GM12891 (cell line): ENCODE results near the gene ZFHX3.

ENCODE experiments used
- POLR2A ChIP-seq: IDR thresholded peaks from 2 replicates; pipeline ENCODE4 v1.6.1; 2011; ENCODE audit warnings: low read depth, low read length, control low read depth
- POLR2AphosphoS5 ChIP-seq: IDR thresholded peaks from 2 replicates; pipeline ENCODE4 v1.6.1; 2011; ENCODE audit warnings: low read depth, low read length, control low read depth
- POU2F2 ChIP-seq: IDR thresholded peaks from 2 replicates; pipeline ENCODE4 v1.6.1; 2011; ENCODE audit warnings: low read depth, mild to moderate bottlenecking, control low read depth, low read length, moderate library complexity

DNA sequence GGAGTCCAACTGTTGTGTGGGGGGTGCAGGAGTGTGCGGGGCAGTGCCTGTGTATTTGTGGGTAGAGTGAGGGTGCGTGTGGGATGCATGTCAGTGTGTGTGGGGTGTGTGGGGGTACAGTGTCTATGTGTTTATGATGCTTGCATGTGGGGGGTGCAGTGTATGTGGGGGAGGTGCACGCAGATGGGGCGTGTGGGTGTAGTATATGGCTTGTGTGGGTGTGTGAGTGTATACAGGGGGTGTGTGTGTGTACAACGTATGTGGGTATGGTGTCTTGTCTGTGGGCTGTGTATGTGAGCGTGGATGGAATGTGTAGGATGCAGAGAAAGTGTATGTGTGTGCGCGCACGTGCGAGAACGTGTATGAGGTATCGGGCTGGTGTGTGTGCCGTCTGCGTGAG is 160.4 kb downstream of the ZFHX3 start:
- TF ChIP-seq POLR2AphosphoS5 (no peak), POLR2A (no peak), POU2F2 (no peak)
